CD4-positive, alpha-beta memory T cell (primary cell): ENCODE measurements around the gene RASSF5. TPM values are rescaled to one million over a fixed set of nuclear protein-coding genes. Genes with fewer than 3 reads are reported as not detected.

Experiments used
- CTCF ChIA-PET: fragments of 350-600 bp; sonication (Branson Sonifier 250); formaldehyde crosslinking; loops from one replicate; lab custom pipeline; 2021; ENCODE audit warnings: inconsistent platforms; ENCODE audit not compliant: partially characterized antibody; lab: Charles Lee
- POLR2A ChIA-PET: fragments of 350-600 bp; sonication (Branson Sonifier 250); formaldehyde crosslinking; loops from one replicate; lab custom pipeline; 2021; ENCODE audit not compliant: partially characterized antibody; lab: Charles Lee
- DNase-seq, 5 donors: peaks; one replicate each; pipeline versions ENCODE4 v3.0.0 to v3.0.0-alpha.2; 2020 to 2022; ENCODE audit warnings: mixed read lengths in 1 of 5
- H3K27ac ChIP-seq: one replicate; pipeline ENCODE4 v1.7.0; 2013; ENCODE audit warnings: low read depth, low read length
- H3K27me3 ChIP-seq: 2 replicates; pipeline ENCODE4 v1.7.0; 2013; ENCODE audit warnings: mild to moderate bottlenecking, low read length, moderate library complexity; ENCODE audit not compliant: insufficient read depth
- H3K36me3 ChIP-seq: 2 replicates; pipeline ENCODE4 v1.7.0; 2013; ENCODE audit warnings: mild to moderate bottlenecking, low read length, moderate library complexity; ENCODE audit not compliant: insufficient read depth
- H3K4me1 ChIP-seq: 2 replicates; pipeline ENCODE4 v1.7.0; 2013; ENCODE audit warnings: mild to moderate bottlenecking, low read length, moderate library complexity; ENCODE audit not compliant: insufficient read depth
- H3K4me3 ChIP-seq, 2 donors: one replicate each; pipeline ENCODE4 v1.7.0; 2013; ENCODE audit warnings: low read length in 2 of 2, mild to moderate bottlenecking in 1 of 2
- H3K9me3 ChIP-seq, 2 donors: one replicate each; pipeline ENCODE4 v1.7.0; 2013; ENCODE audit warnings: low read length in 2 of 2, control low read depth in 1 of 2; ENCODE audit not compliant: control insufficient read depth in 1 of 2
- H3K27ac Mint-ChIP-seq, 7 donors: one replicate each; pipeline ENCODE4 v1.8.0; 2020 to 2021; ENCODE audit warnings: mixed read lengths in 7 of 7, mild to moderate bottlenecking in 6 of 7, inconsistent platforms in 3 of 7, moderate library complexity in 3 of 7
- H3K27me3 Mint-ChIP-seq, 2 donors: one replicate each; pipeline ENCODE4 v1.8.0; 2020 to 2021; ENCODE audit warnings: mixed read lengths in 2 of 2
- H3K36me3 Mint-ChIP-seq, 2 donors: one replicate each; pipeline ENCODE4 v1.8.0; 2020 to 2021; ENCODE audit warnings: mixed read lengths in 2 of 2, inconsistent platforms in 1 of 2, mild to moderate bottlenecking in 1 of 2
- H3K4me1 Mint-ChIP-seq, 4 donors: one replicate each; pipeline ENCODE4 v1.8.0; 2020 to 2021; ENCODE audit warnings: mixed read lengths in 4 of 4, mild to moderate bottlenecking in 1 of 4
- H3K4me3 Mint-ChIP-seq, 8 donors: one replicate each; pipeline ENCODE4 v1.8.0; 2020 to 2021; ENCODE audit warnings: mixed read lengths in 8 of 8, mild to moderate bottlenecking in 7 of 8, moderate library complexity in 6 of 8, inconsistent platforms in 3 of 8
- H3K9me3 Mint-ChIP-seq, 8 donors: one replicate each; pipeline ENCODE4 v1.8.0; 2020 to 2021; ENCODE audit warnings: mixed read lengths in 8 of 8, mild to moderate bottlenecking in 5 of 8, inconsistent platforms in 3 of 8, moderate library complexity in 1 of 8
- intact Hi-C: fragments of 100-400 bp; cut with micrococcal nuclease; formaldehyde crosslinking; loops from one replicate; pipeline ENCODE4 v1.15.1; 2023
- polyA plus RNA-seq, 2 donors: library from polyadenylated mRNA; unstranded; fragments of 300-500 nt; fragmentation: Illumina TruSeq; gene quantifications; one replicate each; pipeline ENCODE4 v1.2.3, GENCODE V29; 2021
- total RNA-seq, 2 experiments: library from RNA; stranded (reverse); gene quantifications; one replicate each; pipeline ENCODE4 v1.2.3, GENCODE V29; 2021

Gene RASSF5
- total and polyA plus RNA-seq, 4 experiments from 2014 or later = 186 to 298 (median 220) TPM

- intact Hi-C loops = loop anchor here (10.0 kb wide), 1 partner anchor 442 kb away; no protein-coding TSS in a partner anchor
- Histone ChIP-seq H3K4me1 (peaks cover 64% of the 10 kb centered on the region), H3K36me3 (peaks cover 44% of the 10 kb centered on the region), H3K27me3 (no peaks in the 10 kb centered on the region), H3K4me3 (peak overlapping the region in 1 of 2 donors; percentile 99), H3K9me3 (no peaks in the 10 kb centered on the region), H3K27ac (peak overlapping the region; percentile 80)
- ChIA-PET POLR2A (interaction anchor here (1.1 to 2.9 kb wide), 2 partner anchors 10 to 27 kb away, joined by 3 to 22 read pairs; no protein-coding TSS in a partner anchor), CTCF (interaction anchor here (1.2 to 15.1 kb wide), 7 partner anchors 10 to 191 kb away, joined by 3 to 274 read pairs (median 17); no protein-coding TSS in a partner anchor)
- H3K27me3 Mint-ChIP-seq = no peaks in the 10 kb centered on the region
- DNase-seq = peak in 1 of 5 donors; percentile 47
- peak overlapping the region; percentile 84 to 97 (median 93) for H3K4me3 Mint-ChIP-seq
- H3K4me1 Mint-ChIP-seq = peaks cover 38 to 73% (median 60%) of the 10 kb centered on the region in 4 donors
- H3K27ac Mint-ChIP-seq = peak overlapping the region; percentile 64 to 95 (median 92)
- no peaks in the 10 kb centered on the region for H3K9me3 Mint-ChIP-seq
- H3K36me3 Mint-ChIP-seq = peaks cover 28 to 69% of the 10 kb centered on the region in 2 donors
These were observed 34.9 kb upstream of the RASSF5 start for GRCh38 chr1:206472454-206472853.

DNA sequence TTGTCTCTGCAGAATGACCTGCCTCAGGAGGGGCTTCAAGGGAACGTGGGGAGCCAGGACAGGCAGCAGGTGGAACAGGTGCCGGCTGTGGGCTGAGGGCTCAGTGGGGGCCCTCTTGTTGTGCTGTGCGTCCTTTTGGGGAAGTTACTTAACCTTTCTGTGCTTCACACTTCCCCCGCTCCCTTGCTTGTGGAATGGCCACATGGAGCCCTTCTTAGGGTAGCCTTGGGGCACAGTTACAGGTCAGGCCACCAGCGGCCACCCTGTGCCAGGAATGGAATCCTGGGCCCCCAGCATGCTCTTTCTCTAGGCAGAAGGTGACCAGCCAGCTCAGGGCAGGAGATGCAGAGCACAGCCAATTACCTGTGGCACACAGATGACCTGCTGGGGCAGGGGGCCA, 34.4 kb upstream of the RASSF5 start:
- no peaks in the 10 kb centered on the region for H3K9me3 ChIP-seq
- H3K27me3 ChIP-seq = no peaks in the 10 kb centered on the region
- no peak for DNase-seq
- intact Hi-C loops = loop anchor here (10.0 kb wide), 1 partner anchor 442 kb away; no protein-coding TSS in a partner anchor
- peaks cover 60% of the 10 kb centered on the region for H3K4me1 ChIP-seq
- peak overlapping the region; percentile 64 to 95 (median 92) for H3K27ac Mint-ChIP-seq
- H3K9me3 Mint-ChIP-seq = peaks cover 0 to under 1% (median 0%) of the 10 kb centered on the region in 8 donors
- ChIA-PET POLR2A (no interaction called here), CTCF (interaction anchor here (3.5 to 15.1 kb wide), 3 partner anchors 11 to 191 kb away, joined by 11 to 274 read pairs (median 23); no protein-coding TSS in a partner anchor)
- H3K4me1 Mint-ChIP-seq = peaks cover 35 to 69% (median 56%) of the 10 kb centered on the region in 4 donors
- H3K4me3 ChIP-seq = peak overlapping the region in 1 of 2 donors; percentile 99
- no peaks in the 10 kb centered on the region for H3K27me3 Mint-ChIP-seq
- peaks cover 48% of the 10 kb centered on the region for H3K36me3 ChIP-seq
- H3K36me3 Mint-ChIP-seq = peaks cover 28 to 69% of the 10 kb centered on the region in 2 donors
- H3K27ac ChIP-seq = peak overlapping the region; percentile 80
- peak overlapping the region; percentile 84 to 97 (median 93) for H3K4me3 Mint-ChIP-seq

- Mint-ChIP-seq H3K4me1 (peaks cover 19 to 49% (median 38%) of the 10 kb centered on the region in 4 donors), H3K27me3 (no peaks in the 10 kb centered on the region), H3K27ac (peak overlapping the region in 2 of 7 donors; percentile 22 to 48), H3K36me3 (peaks cover 35 to 85% of the 10 kb centered on the region in 2 donors), H3K9me3 (peaks cover 0 to 1% (median 0%) of the 10 kb centered on the region in 8 donors), H3K4me3 (no peak overlapping the region)
- Histone ChIP-seq H3K36me3 (peaks cover 77% of the 10 kb centered on the region), H3K27me3 (no peaks in the 10 kb centered on the region), H3K9me3 (no peaks in the 10 kb centered on the region), H3K4me1 (peaks cover 52% of the 10 kb centered on the region), H3K4me3 (no peak overlapping the region), H3K27ac (no peak overlapping the region)
- no peak for DNase-seq
- ChIA-PET POLR2A (no interaction called here), CTCF (interaction anchor here (15.1 kb wide), 1 partner anchor 14 kb away, joined by 274 read pairs; no protein-coding TSS in a partner anchor)
- intact Hi-C loops = loop anchor here (5.0 to 10.0 kb wide), 2 partner anchors 186 to 439 kb away; no protein-coding TSS in a partner anchor
These were observed 31.3 kb upstream of the RASSF5 start for GRCh38 chr1:206476058-206476457.

DNA sequence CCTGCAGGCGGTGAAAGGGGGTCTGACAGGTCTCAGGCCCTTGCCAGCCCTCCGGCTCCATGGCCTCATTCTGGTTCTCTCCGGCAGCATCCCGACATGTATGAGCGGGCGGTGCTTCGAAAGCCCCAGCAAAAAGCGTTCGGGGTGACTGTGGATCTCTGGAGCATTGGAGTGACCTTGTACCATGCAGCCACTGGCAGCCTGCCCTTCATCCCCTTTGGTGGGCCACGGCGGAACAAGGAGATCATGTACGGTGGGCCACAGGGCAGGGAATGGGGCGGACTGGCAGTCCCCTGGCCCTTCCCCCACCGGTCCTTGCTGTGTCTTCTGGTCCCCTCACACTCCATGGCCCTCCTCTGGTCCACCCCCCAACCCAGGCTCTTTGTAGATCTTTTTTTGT, 30.7 kb upstream of the RASSF5 start:
- H3K4me3 Mint-ChIP-seq = no peak overlapping the region
- H3K4me1 Mint-ChIP-seq = peaks cover 15 to 44% (median 34%) of the 10 kb centered on the region in 4 donors
- H3K27ac ChIP-seq = no peak overlapping the region
- no peak for DNase-seq
- CTCF ChIA-PET = interaction anchor here (0.9 to 15.1 kb wide), 4 partner anchors 14 to 191 kb away, joined by 3 to 274 read pairs (median 30); no protein-coding TSS in a partner anchor
- POLR2A ChIA-PET = no interaction called here
- intact Hi-C loops = loop anchor here (5.0 to 10.0 kb wide), 2 partner anchors 186 to 438 kb away; no protein-coding TSS in a partner anchor
- peaks cover 47% of the 10 kb centered on the region for H3K4me1 ChIP-seq
- peaks cover 39 to 85% of the 10 kb centered on the region in 2 donors for H3K36me3 Mint-ChIP-seq
- H3K27me3 ChIP-seq = no peaks in the 10 kb centered on the region
- H3K36me3 ChIP-seq = peaks cover 82% of the 10 kb centered on the region
- no peaks in the 10 kb centered on the region for H3K9me3 ChIP-seq
- H3K4me3 ChIP-seq = no peak overlapping the region
- peaks cover 0 to 1% (median 0%) of the 10 kb centered on the region in 8 donors for H3K9me3 Mint-ChIP-seq
- no peaks in the 10 kb centered on the region for H3K27me3 Mint-ChIP-seq
- H3K27ac Mint-ChIP-seq = peak overlapping the region in 1 of 7 donors; percentile 50

DNA sequence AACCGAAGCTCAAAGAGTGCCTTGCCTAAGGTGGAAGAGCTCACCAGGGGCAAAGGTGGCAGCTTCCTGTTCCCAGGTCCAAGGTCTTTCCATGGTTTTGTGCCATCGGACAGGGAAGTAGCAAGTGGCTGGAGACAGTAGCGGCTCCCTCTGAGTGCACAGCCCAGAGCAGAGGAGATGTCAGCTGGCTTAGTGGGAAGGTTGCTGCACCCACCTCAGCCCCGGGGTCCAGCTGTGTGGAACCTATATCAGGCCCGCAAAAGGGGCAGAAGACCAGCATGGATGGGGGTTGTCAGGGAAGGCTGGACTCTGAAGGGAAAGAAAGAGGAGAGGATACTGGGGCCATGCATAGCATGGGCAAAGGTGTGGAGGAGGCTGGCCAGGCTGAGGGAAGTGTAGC, 30.2 kb upstream of the RASSF5 start:
- no peak overlapping the region for H3K4me3 ChIP-seq
- H3K9me3 Mint-ChIP-seq = peaks cover 0 to 1% (median 0%) of the 10 kb centered on the region in 8 donors
- ChIA-PET CTCF (interaction anchor here (0.9 to 15.1 kb wide), 5 partner anchors 13 to 190 kb away, joined by 3 to 274 read pairs (median 6); partner anchors contain the start of gene EIF2D), POLR2A (no interaction called here)
- no peak for DNase-seq
- no peaks in the 10 kb centered on the region for H3K27me3 Mint-ChIP-seq
- H3K27me3 ChIP-seq = no peaks in the 10 kb centered on the region
- peaks cover 82% of the 10 kb centered on the region for H3K36me3 ChIP-seq
- H3K27ac Mint-ChIP-seq = peak overlapping the region in 2 of 7 donors; percentile 18 to 50
- no peaks in the 10 kb centered on the region for H3K9me3 ChIP-seq
- peaks cover 13 to 39% (median 29%) of the 10 kb centered on the region in 4 donors for H3K4me1 Mint-ChIP-seq
- H3K36me3 Mint-ChIP-seq = peaks cover 39 to 83% of the 10 kb centered on the region in 2 donors
- H3K27ac ChIP-seq = no peak overlapping the region
- peaks cover 42% of the 10 kb centered on the region for H3K4me1 ChIP-seq
- intact Hi-C loops = loop anchor here (5.0 to 10.0 kb wide), 2 partner anchors 185 to 438 kb away; no protein-coding TSS in a partner anchor
- no peak overlapping the region for H3K4me3 Mint-ChIP-seq

GRCh38 chr1:206477581-206478380, 29.6 kb upstream of the RASSF5 start:
- H3K4me1 Mint-ChIP-seq = peaks cover 7 to 32% (median 22%) of the 10 kb centered on the region in 4 donors
- H3K27me3 ChIP-seq = no peaks in the 10 kb centered on the region
- H3K27me3 Mint-ChIP-seq = no peaks in the 10 kb centered on the region
- no peak overlapping the region for H3K4me3 ChIP-seq
- intact Hi-C loops = loop anchor here (5.0 to 10.0 kb wide), 2 partner anchors 185 to 437 kb away; no protein-coding TSS in a partner anchor
- CTCF ChIA-PET = interaction anchor here (0.7 to 15.1 kb wide), 8 partner anchors 7 to 191 kb away, joined by 3 to 274 read pairs (median 7); partner anchors contain the start of genes EIF2D and IKBKE
- H3K27ac Mint-ChIP-seq = peak overlapping the region in 4 of 7 donors; percentile 18 to 71 (median 40)
- peaks cover 0 to 1% (median 0%) of the 10 kb centered on the region in 8 donors for H3K9me3 Mint-ChIP-seq
- peaks cover 39 to 84% of the 10 kb centered on the region in 2 donors for H3K36me3 Mint-ChIP-seq
- no peak for DNase-seq
- H3K4me1 ChIP-seq = peaks cover 35% of the 10 kb centered on the region
- H3K9me3 ChIP-seq = no peaks in the 10 kb centered on the region
- POLR2A ChIA-PET = no interaction called here
- peaks cover 87% of the 10 kb centered on the region for H3K36me3 ChIP-seq
- no peak overlapping the region for H3K27ac ChIP-seq
- H3K4me3 Mint-ChIP-seq = no peak overlapping the region
